NT2/D1 (cell line): ENCODE results near the gene TAC4.

Experiments
- SUZ12 ChIP-seq: IDR thresholded peaks from 2 replicates; pipeline ENCODE4 v1.6.1; 2011; ENCODE audit not compliant: insufficient read length, insufficient read depth; ENCODE audit errors: extremely low read depth
- YY1 ChIP-seq: IDR thresholded peaks from 2 replicates; pipeline ENCODE4 v1.6.1; 2011; ENCODE audit not compliant: insufficient read length, insufficient read depth
- ZNF274 ChIP-seq: IDR thresholded peaks from 2 replicates; pipeline ENCODE4 v1.6.1; 2011; ENCODE audit warnings: mild to moderate bottlenecking, low read depth, low read length

GRCh38 chr17:49869038-49869374 is 21.1 kb upstream of the TAC4 start:
- TF ChIP-seq YY1 (no peak), SUZ12 (no peak), ZNF274 (no peak)
